Naive thymus-derived CD4-positive, alpha-beta T cell (primary cell): ENCODE data around the gene TOB1. TPM values are rescaled to one million over a fixed set of nuclear protein-coding genes. Genes with fewer than 3 reads are reported as not detected.

Experiments
- ATAC-seq: fragments of 150-1000 bp; cut with Tn5 transposase; 2 replicates; pipeline ENCODE4 v1.10.0; 2021; ENCODE audit warnings: mild to moderate bottlenecking, moderate library complexity
- CTCF ChIA-PET: fragments of 350-600 bp; sonication (Branson Sonifier 250); formaldehyde crosslinking; loops from one replicate; lab custom pipeline; 2021; ENCODE audit warnings: antibody characterized with exemption; lab: Charles Lee
- POLR2A ChIA-PET: fragments of 350-600 bp; sonication (Branson Sonifier 250); formaldehyde crosslinking; loops from one replicate; lab custom pipeline; 2021; ENCODE audit warnings: antibody characterized with exemption, inconsistent platforms; lab: Charles Lee
- DNase-seq, 9 donors: peaks; one replicate each; pipeline versions ENCODE4 v3.0.0 to v3.0.0-alpha.2; 2020 to 2022; ENCODE audit warnings: mixed read lengths in 1 of 9
- H3K27ac ChIP-seq: one replicate; pipeline ENCODE4 v1.7.0; 2013; ENCODE audit warnings: mild to moderate bottlenecking, low read depth, low read length, moderate library complexity
- H3K27me3 ChIP-seq, 2 donors: one replicate each; pipeline ENCODE4 v1.7.0; 2013; ENCODE audit warnings: low read length in 2 of 2, mild to moderate bottlenecking in 2 of 2, moderate library complexity in 2 of 2; ENCODE audit not compliant: control insufficient read depth in 2 of 2, insufficient read depth in 2 of 2
- H3K36me3 ChIP-seq, 3 experiments: 1 replicate in 2 of 3; 2 replicates in 1 of 3; pipeline ENCODE4 v1.7.0; 2013; ENCODE audit warnings: low read length in 3 of 3, mild to moderate bottlenecking in 3 of 3, moderate library complexity in 1 of 3; ENCODE audit not compliant: insufficient read depth in 3 of 3, control insufficient read depth in 2 of 3
- H3K4me1 ChIP-seq, 2 donors: one replicate each; pipeline ENCODE4 v1.7.0; 2013; ENCODE audit warnings: low read length in 2 of 2, mild to moderate bottlenecking in 2 of 2, moderate library complexity in 1 of 2; ENCODE audit not compliant: control insufficient read depth in 2 of 2, insufficient read depth in 2 of 2
- H3K4me3 ChIP-seq: 2 replicates; pipeline ENCODE4 v1.7.0; 2013; ENCODE audit warnings: mild to moderate bottlenecking, low read length
- H3K9me3 ChIP-seq, 3 experiments: 1 replicate in 2 of 3; 2 replicates in 1 of 3; pipeline ENCODE4 v1.7.0; 2013; ENCODE audit warnings: low read length in 3 of 3; ENCODE audit not compliant: control insufficient read depth in 2 of 3
- H3K27ac Mint-ChIP-seq, 9 donors: one replicate each; pipeline ENCODE4 v1.8.0; 2020 to 2022; ENCODE audit warnings: mixed read lengths in 9 of 9, mild to moderate bottlenecking in 8 of 9, moderate library complexity in 5 of 9, inconsistent platforms in 2 of 9
- H3K27me3 Mint-ChIP-seq, 5 donors: one replicate each; pipeline ENCODE4 v1.8.0; 2021 to 2022; ENCODE audit warnings: mixed read lengths in 5 of 5, mild to moderate bottlenecking in 1 of 5
- H3K36me3 Mint-ChIP-seq, 5 donors: one replicate each; pipeline ENCODE4 v1.8.0; 2020 to 2022; ENCODE audit warnings: mixed read lengths in 5 of 5, mild to moderate bottlenecking in 3 of 5, inconsistent platforms in 1 of 5
- H3K4me1 Mint-ChIP-seq, 7 donors: one replicate each; pipeline ENCODE4 v1.8.0; 2020 to 2022; ENCODE audit warnings: mixed read lengths in 7 of 7, mild to moderate bottlenecking in 3 of 7, inconsistent platforms in 1 of 7
- H3K4me3 Mint-ChIP-seq, 10 donors: one replicate each; pipeline ENCODE4 v1.8.0; 2020 to 2022; ENCODE audit warnings: mild to moderate bottlenecking in 10 of 10, mixed read lengths in 10 of 10, moderate library complexity in 6 of 10, inconsistent platforms in 2 of 10
- H3K9me3 Mint-ChIP-seq, 11 donors: one replicate each; pipeline ENCODE4 v1.8.0; 2020 to 2022; ENCODE audit warnings: mixed read lengths in 11 of 11, mild to moderate bottlenecking in 4 of 11, inconsistent platforms in 1 of 11, moderate library complexity in 1 of 11
- intact Hi-C, 2 donors: fragments of 100-400 bp; cut with micrococcal nuclease; formaldehyde crosslinking; loops; one replicate each; pipeline ENCODE4 v1.15.1; 2023
- polyA plus RNA-seq, 2 donors: library from polyadenylated mRNA; unstranded; fragments of 300-500 nt; fragmentation: Illumina TruSeq; gene quantifications; one replicate each; pipeline ENCODE4 v1.2.3, GENCODE V29; 2021
- total RNA-seq, 6 experiments: library from RNA in 5 of 6; stranded (reverse) in 5 of 6; gene quantifications; 1 replicate in 5 of 6; 2 replicates in 1 of 6; pipeline ENCODE4 v1.2.3 and lab custom pipeline; 2021 to 2026

Gene TOB1, protein sequence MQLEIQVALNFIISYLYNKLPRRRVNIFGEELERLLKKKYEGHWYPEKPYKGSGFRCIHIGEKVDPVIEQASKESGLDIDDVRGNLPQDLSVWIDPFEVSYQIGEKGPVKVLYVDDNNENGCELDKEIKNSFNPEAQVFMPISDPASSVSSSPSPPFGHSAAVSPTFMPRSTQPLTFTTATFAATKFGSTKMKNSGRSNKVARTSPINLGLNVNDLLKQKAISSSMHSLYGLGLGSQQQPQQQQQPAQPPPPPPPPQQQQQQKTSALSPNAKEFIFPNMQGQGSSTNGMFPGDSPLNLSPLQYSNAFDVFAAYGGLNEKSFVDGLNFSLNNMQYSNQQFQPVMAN
- total RNA-seq (100 to 1,000 TPM in 4 of 5 experiments, 10 to 100 TPM in 1; 51.5 to 261 (median 131) TPM), polyA plus RNA-seq (10 to 100 TPM; 27.9 to 33.7 TPM), total RNA-seq (lab: John Stamatoyannopoulos, UW) (222 reads per million, percentile 94 among the genes with 10 or more reads in this experiment)

- ChIA-PET POLR2A (interaction anchor here (0.6 to 18.6 kb wide), 22 partner anchors 8 to 720 kb away, joined by 3 to 828 read pairs (median 8); partner anchors contain the start of genes ANKRD40, LUC7L3, NME1 and NME2), CTCF (interaction anchor here (0.5 to 6.3 kb wide), 15 partner anchors 14 to 287 kb away, joined by 3 to 58 read pairs (median 8); partner anchors contain the start of gene NME1)
- Histone ChIP-seq H3K27ac (peak within 1 kb of the TSS; percentile 98), H3K4me1 (peaks cover 39 to 48% of the 10 kb centered on the region in 2 donors), H3K36me3 (peaks cover 5 to 16% (median 13%) of the 10 kb centered on the region in 3 experiments), H3K9me3 (no peaks in the 10 kb centered on the region), H3K27me3 (no peaks in the 10 kb centered on the region), H3K4me3 (peak within 1 kb of the TSS; percentile 89)
- Mint-ChIP-seq H3K9me3 (peaks cover 0 to 5% (median 0%) of the 10 kb centered on the region in 11 donors), H3K36me3 (peaks cover 0 to 25% (median 17%) of the 10 kb centered on the region in 5 donors), H3K27me3 (peaks cover 0 to 2% (median 0%) of the 10 kb centered on the region in 5 donors), H3K27ac (peak within 1 kb of the TSS; percentile 98 to 100 (median 100)), H3K4me1 (peaks cover 33 to 65% (median 57%) of the 10 kb centered on the region in 7 donors), H3K4me3 (peak within 1 kb of the TSS; percentile 96 to 100 (median 100))
- peak; percentile 92 to 98 (median 95) for DNase-seq
- ATAC-seq = peak; percentile 86
- intact Hi-C loops = loop anchor here (1.0 to 5.0 kb wide), 12 partner anchors 91 to 1504 kb away; partner anchors contain the start of genes ANKRD40 (in 2 of the 2), NME2 (in 2 of the 2), LUC7L3 (in 1 of the 2) and MBTD1 (in 1 of the 2)
Observed at GRCh38 chr17:50866261-50866949, at the start of gene TOB1. Gene TOB1 (minus strand): TSS chr17:50866354. CDS start chr17:50864017, 2,337 bp downstream.

- no peak overlapping the region for H3K27ac ChIP-seq
- Mint-ChIP-seq H3K36me3 (no peaks in the 10 kb centered on the region), H3K4me3 (peak overlapping the region in 1 of 10 donors; percentile 37), H3K27me3 (no peaks in the 10 kb centered on the region), H3K4me1 (peaks cover 32 to 82% (median 69%) of the 10 kb centered on the region in 7 donors), H3K9me3 (no peaks in the 10 kb centered on the region), H3K27ac (peak overlapping the region in 5 of 9 donors; percentile 29 to 98 (median 73))
- H3K9me3 ChIP-seq = no peaks in the 10 kb centered on the region
- H3K36me3 ChIP-seq = no peaks in the 10 kb centered on the region
- POLR2A ChIA-PET = interaction anchor here (1.0 to 34.4 kb wide), 7 partner anchors 9 to 56 kb away, joined by 3 to 828 read pairs (median 14); partner anchors contain the start of gene TOB1
- intact Hi-C loops = loop anchor here in 1 of 2 donors (5.0 kb wide), 1 partner anchor 513 kb away; no protein-coding TSS in a partner anchor
- ATAC-seq (no peak), DNase-seq (no peak)
- H3K4me3 ChIP-seq = no peak overlapping the region
- CTCF ChIA-PET = interaction anchor here (0.7 to 0.8 kb wide), 2 partner anchors 12 to 15 kb away, joined by 3 to 4 read pairs; no protein-coding TSS in a partner anchor
- no peaks in the 10 kb centered on the region for H3K27me3 ChIP-seq
- H3K4me1 ChIP-seq = peaks cover 43 to 73% of the 10 kb centered on the region in 2 donors
Observed at GRCh38 chr17:50914505-50915063, 48.4 kb upstream of the TOB1 start.

GRCh38 chr17:50913120-50913519 lies 47.0 kb upstream of the TOB1 start:
- Mint-ChIP-seq H3K36me3 (no peaks in the 10 kb centered on the region), H3K27ac (peak overlapping the region in 7 of 9 donors; percentile 49 to 98 (median 90)), H3K4me1 (peaks cover 35 to 82% (median 67%) of the 10 kb centered on the region in 7 donors), H3K27me3 (peaks cover 0 to 2% (median 0%) of the 10 kb centered on the region in 5 donors), H3K4me3 (peak overlapping the region in 2 of 10 donors; percentile 30 to 72), H3K9me3 (no peaks in the 10 kb centered on the region)
- Histone ChIP-seq H3K4me3 (no peak overlapping the region), H3K27me3 (no peaks in the 10 kb centered on the region), H3K36me3 (no peaks in the 10 kb centered on the region), H3K27ac (no peak overlapping the region), H3K4me1 (peaks cover 45 to 73% of the 10 kb centered on the region in 2 donors), H3K9me3 (no peaks in the 10 kb centered on the region)
- intact Hi-C loops = no loop called here
- ATAC-seq (no peak), DNase-seq (no peak)
- ChIA-PET POLR2A (interaction anchor here (0.7 to 34.4 kb wide), 10 partner anchors 8 to 54 kb away, joined by 3 to 828 read pairs (median 6); partner anchors contain the start of gene TOB1), CTCF (interaction anchor here (1.2 to 1.9 kb wide), 2 partner anchors 18 to 60 kb away, joined by 3 to 7 read pairs; no protein-coding TSS in a partner anchor)

DNA sequence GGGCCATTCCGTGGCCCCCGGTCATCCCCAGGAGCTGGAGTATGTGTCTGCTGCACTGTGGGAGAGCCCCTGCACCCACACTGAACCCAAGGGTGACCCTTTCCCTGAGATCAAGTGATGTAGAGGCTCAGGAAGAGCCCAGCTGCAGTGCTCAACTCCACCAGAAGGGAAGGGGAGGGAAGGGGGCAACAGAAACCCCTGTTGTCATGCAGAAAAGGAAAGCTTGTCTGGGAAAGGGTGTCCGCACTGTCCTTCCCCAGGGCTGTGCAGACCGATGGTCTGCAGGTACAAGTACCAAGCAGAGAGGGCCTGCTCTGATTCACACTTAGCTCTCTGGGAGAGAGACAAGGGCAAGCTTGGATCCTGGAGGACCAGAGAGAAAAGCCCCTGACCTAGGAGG lies 45.7 kb upstream of the TOB1 start:
- H3K27ac ChIP-seq = peak overlapping the region; percentile 75
- peaks cover 0 to 2% (median 0%) of the 10 kb centered on the region in 5 donors for H3K27me3 Mint-ChIP-seq
- DNase-seq (no peak), ATAC-seq (no peak)
- no peaks in the 10 kb centered on the region for H3K36me3 Mint-ChIP-seq
- intact Hi-C loops = loop anchor here in 1 of 2 donors (2.0 kb wide), 1 partner anchor 25 kb away; no protein-coding TSS in a partner anchor
- peaks cover 41 to 86% (median 70%) of the 10 kb centered on the region in 7 donors for H3K4me1 Mint-ChIP-seq
- H3K27me3 ChIP-seq = no peaks in the 10 kb centered on the region
- H3K4me3 Mint-ChIP-seq = peak overlapping the region in 2 of 10 donors; percentile 31 to 40
- H3K9me3 Mint-ChIP-seq = no peaks in the 10 kb centered on the region
- no peaks in the 10 kb centered on the region for H3K9me3 ChIP-seq
- POLR2A ChIA-PET = interaction anchor here (0.9 to 34.4 kb wide), 11 partner anchors 9 to 53 kb away, joined by 3 to 828 read pairs (median 6); partner anchors contain the start of gene TOB1
- CTCF ChIA-PET = interaction anchor here (0.7 to 1.9 kb wide), 8 partner anchors 10 to 128 kb away, joined by 3 to 8 read pairs (median 3); partner anchors contain the start of gene TOB1
- no peak overlapping the region for H3K4me3 ChIP-seq
- H3K36me3 ChIP-seq = no peaks in the 10 kb centered on the region
- H3K4me1 ChIP-seq = peaks cover 43 to 68% of the 10 kb centered on the region in 2 donors
- peak overlapping the region in 8 of 9 donors; percentile 66 to 99 (median 98) for H3K27ac Mint-ChIP-seq

GRCh38 chr17:50911450-50911849 lies 45.3 kb upstream of the TOB1 start:
- ATAC-seq (no peak), DNase-seq (no peak)
- Histone ChIP-seq H3K36me3 (no peaks in the 10 kb centered on the region), H3K9me3 (no peaks in the 10 kb centered on the region), H3K4me3 (no peak overlapping the region), H3K27ac (peak overlapping the region; percentile 75), H3K27me3 (no peaks in the 10 kb centered on the region), H3K4me1 (peaks cover 43 to 67% of the 10 kb centered on the region in 2 donors)
- ChIA-PET POLR2A (interaction anchor here (0.8 to 34.4 kb wide), 12 partner anchors 9 to 53 kb away, joined by 3 to 828 read pairs (median 6); partner anchors contain the start of gene TOB1), CTCF (interaction anchor here (0.7 to 1.9 kb wide), 8 partner anchors 10 to 127 kb away, joined by 3 to 8 read pairs (median 3); partner anchors contain the start of gene TOB1)
- Mint-ChIP-seq H3K36me3 (no peaks in the 10 kb centered on the region), H3K4me3 (peak overlapping the region in 4 of 10 donors; percentile 9 to 60 (median 34)), H3K27me3 (peaks cover 0 to 2% (median 0%) of the 10 kb centered on the region in 5 donors), H3K27ac (peak overlapping the region; percentile 87 to 99 (median 98)), H3K9me3 (no peaks in the 10 kb centered on the region), H3K4me1 (peaks cover 41 to 82% (median 68%) of the 10 kb centered on the region in 7 donors)
- intact Hi-C loops = loop anchor here in 1 of 2 donors (2.0 kb wide), 1 partner anchor 25 kb away; no protein-coding TSS in a partner anchor
